Activated T-helper 2 cell treated with anti-CD3 and anti-CD28 coated beads, Interferon-gamma antibody, Interleukin-2, Interleukin-4, amounts not matched to agents 10 μg/mL and 5 μg/mL and 100 μg/mL, durations not matched to agents 14 hours and 24 hours and 36 hours (primary cell): Measurements from ENCODE around the gene PNKP. TPM values are rescaled to one million over a fixed set of nuclear protein-coding genes. Genes with fewer than 3 reads are reported as not detected.
A peak's percentile ranks its signal among the peaks of the same experiment; 100 is the strongest.

Experiments used
- DNase-seq: peaks from one replicate; pipeline ENCODE4 v3.0.0; 2021; ENCODE audit warnings: low spot score
- H3K27ac Mint-ChIP-seq: one replicate; pipeline ENCODE4 v1.8.0; 2021; ENCODE audit warnings: mixed read lengths
- H3K27me3 Mint-ChIP-seq: one replicate; pipeline ENCODE4 v1.8.0; 2021; ENCODE audit warnings: low read depth, mixed read lengths
- H3K36me3 Mint-ChIP-seq: one replicate; pipeline ENCODE4 v1.8.0; 2021; ENCODE audit warnings: low read depth, mixed read lengths
- H3K4me1 Mint-ChIP-seq: one replicate; pipeline ENCODE4 v1.8.0; 2021; ENCODE audit warnings: low read depth, mixed read lengths
- H3K4me3 Mint-ChIP-seq: one replicate; pipeline ENCODE4 v1.8.0; 2021; ENCODE audit warnings: low read depth, mild to moderate bottlenecking, moderate library complexity, mixed read lengths
- H3K9me3 Mint-ChIP-seq: one replicate; pipeline ENCODE4 v1.8.0; 2021; ENCODE audit warnings: mixed read lengths
- intact Hi-C: fragments of 100-400 bp; cut with micrococcal nuclease; formaldehyde crosslinking; loops from one replicate; pipeline ENCODE4 v1.15.1; 2023
- total RNA-seq: library from RNA; stranded (reverse); gene quantifications from 2 replicates; pipeline ENCODE4 v1.2.3, GENCODE V29; 2022

The PNKP gene
- total RNA-seq, 1 donor from 2014 or later = 117 TPM

DNA sequence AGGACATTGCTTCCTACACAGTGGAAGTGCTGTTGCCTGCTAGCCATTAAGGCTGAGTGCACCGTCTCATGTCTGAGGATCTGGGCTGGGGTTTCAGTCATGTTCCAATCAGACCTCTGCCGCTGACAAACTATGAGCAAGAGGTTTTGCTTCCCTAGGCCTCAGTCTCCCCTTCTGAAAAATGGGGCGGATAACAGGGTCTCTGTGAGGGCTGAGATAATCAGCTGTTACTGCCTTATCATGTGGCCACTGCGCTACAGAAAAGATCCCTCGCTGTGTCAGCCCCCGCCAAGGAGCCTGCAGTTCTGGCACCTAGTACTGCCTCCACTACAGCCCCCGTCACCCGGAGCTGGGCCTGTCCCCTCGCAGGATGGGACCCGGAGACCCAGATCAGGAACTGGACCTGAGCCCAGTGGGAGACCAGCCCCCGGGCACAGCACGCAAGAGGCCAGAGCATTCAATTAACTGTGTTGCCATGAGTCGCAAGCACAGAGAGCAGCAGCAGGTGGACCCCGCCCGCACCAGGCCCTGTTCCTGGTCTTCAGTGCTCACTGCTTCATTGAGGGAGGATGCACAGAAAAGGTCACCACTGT, 3.0 kb upstream of the PNKP start:
- peaks cover 19% of the 10 kb centered on the region for H3K36me3 Mint-ChIP-seq
- H3K27me3 Mint-ChIP-seq = no peaks in the 10 kb centered on the region
- intact Hi-C loops = no loop called here
- peak overlapping the region; percentile 86 for H3K27ac Mint-ChIP-seq
- H3K4me1 Mint-ChIP-seq = peaks cover 30% of the 10 kb centered on the region
- no peak for DNase-seq
- H3K9me3 Mint-ChIP-seq = no peaks in the 10 kb centered on the region
- no peak overlapping the region for H3K4me3 Mint-ChIP-seq

DNA sequence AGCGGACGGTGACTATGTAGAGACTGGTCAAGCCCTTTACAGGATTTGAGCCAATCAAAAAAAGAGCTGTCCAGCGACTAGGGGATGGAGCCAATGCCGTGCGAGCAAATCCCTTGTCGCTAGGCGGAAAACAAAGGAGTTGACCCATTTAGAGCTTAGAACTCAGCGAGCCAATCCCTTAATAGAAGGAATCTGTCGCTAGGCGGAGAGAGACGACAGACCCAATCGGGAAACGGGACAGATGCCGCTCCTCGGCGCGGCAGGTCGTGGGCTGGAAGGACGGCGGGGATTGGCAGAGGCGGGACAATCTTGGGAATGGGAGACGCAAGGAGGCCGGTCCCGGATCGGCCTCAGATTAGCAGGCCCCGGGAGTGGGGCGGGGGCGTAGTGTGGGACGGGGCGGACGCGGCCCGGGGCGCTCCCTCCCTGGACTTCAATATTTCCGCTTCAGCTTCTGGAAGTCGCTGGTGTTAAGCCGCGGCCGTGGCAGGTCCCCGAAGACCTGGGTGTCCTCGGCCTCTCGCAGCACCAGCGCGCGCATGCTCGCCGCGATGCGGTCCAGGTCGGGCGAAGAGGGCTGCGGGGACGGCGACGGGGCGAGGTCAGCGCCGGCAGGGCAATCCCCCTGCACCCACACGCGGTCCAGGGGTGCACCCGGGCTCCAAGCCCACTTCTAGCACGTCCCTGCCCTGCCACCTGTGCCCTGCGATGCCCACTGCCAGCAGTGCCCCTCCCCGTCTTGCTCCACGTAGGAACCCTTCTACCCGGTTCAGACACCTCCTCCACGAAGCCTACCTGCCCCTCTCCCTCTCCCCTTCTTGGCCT, 2.3 kb upstream of the PNKP start:
- H3K27ac Mint-ChIP-seq = peak overlapping the region; percentile 86
- H3K9me3 Mint-ChIP-seq = no peaks in the 10 kb centered on the region
- H3K4me1 Mint-ChIP-seq = peaks cover 27% of the 10 kb centered on the region
- H3K27me3 Mint-ChIP-seq = no peaks in the 10 kb centered on the region
- H3K4me3 Mint-ChIP-seq = no peak overlapping the region
- intact Hi-C loops = loop anchor here (1.0 to 5.0 kb wide), 3 partner anchors 8 to 192 kb away; partner anchors contain the start of genes AKT1S1, PRMT1, TBC1D17 and VRK3
- H3K36me3 Mint-ChIP-seq = peaks cover 25% of the 10 kb centered on the region
- DNase-seq = peak; percentile 92

DNA sequence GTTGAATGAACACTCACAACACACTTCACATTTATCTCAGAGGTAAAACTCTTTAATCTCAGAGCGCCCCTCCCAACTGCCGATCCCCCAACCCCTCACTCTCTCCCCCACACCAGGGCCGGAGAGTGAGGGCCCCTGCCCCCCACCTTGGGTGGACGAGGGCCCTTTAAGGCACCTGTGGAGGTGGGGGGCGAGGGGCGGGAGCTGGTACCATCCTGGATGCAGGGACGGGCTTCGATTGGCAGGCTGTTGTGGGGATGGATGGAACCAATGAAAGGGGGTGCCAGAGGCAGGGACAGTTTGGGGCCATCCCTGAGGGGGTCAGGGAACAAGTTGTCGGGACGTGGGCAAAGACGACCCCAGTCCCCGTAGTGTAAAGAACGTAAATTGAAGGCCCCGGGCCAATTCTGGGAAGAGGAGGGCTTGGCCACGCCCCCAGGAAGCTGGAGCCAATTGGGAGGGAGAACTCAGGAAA, 1.7 kb upstream of the PNKP start:
- DNase-seq = no peak
- no peaks in the 10 kb centered on the region for H3K27me3 Mint-ChIP-seq
- no peaks in the 10 kb centered on the region for H3K9me3 Mint-ChIP-seq
- H3K4me1 Mint-ChIP-seq = peaks cover 27% of the 10 kb centered on the region
- peaks cover 31% of the 10 kb centered on the region for H3K36me3 Mint-ChIP-seq
- H3K27ac Mint-ChIP-seq = no peak overlapping the region
- no peak overlapping the region for H3K4me3 Mint-ChIP-seq
- intact Hi-C loops = loop anchor here (1.0 to 5.0 kb wide), 3 partner anchors 8 to 192 kb away; partner anchors contain the start of genes AKT1S1, PRMT1, TBC1D17 and VRK3

DNA sequence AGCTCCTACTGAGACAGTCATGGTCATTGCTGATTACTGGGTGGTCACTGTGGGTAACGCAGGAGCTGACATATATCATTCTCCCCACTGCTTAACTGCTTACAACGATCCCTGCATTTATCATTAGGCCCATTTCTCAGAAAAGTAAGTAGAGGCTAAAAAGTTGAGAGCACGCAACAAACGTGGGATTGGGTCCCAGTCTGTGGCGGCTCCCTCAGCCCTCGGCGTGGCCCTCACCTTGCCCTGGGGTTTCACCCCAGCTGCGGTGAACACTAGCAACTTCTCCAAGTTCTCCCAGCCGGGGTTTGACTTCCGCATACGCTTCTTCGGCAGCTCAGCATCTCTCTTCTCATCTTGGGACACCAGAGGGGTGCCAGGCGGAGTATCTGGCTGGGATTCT, 2.5 kb downstream of the PNKP start:
- no peaks in the 10 kb centered on the region for H3K9me3 Mint-ChIP-seq
- DNase-seq = no peak
- no peak overlapping the region for H3K27ac Mint-ChIP-seq
- peaks cover 17% of the 10 kb centered on the region for H3K4me1 Mint-ChIP-seq
- intact Hi-C loops = loop anchor here (5.0 kb wide), 1 partner anchor 188 kb away; the partner anchor contains the start of gene PRMT1
- peaks cover 53% of the 10 kb centered on the region for H3K36me3 Mint-ChIP-seq
- H3K4me3 Mint-ChIP-seq = no peak overlapping the region
- no peaks in the 10 kb centered on the region for H3K27me3 Mint-ChIP-seq

DNA sequence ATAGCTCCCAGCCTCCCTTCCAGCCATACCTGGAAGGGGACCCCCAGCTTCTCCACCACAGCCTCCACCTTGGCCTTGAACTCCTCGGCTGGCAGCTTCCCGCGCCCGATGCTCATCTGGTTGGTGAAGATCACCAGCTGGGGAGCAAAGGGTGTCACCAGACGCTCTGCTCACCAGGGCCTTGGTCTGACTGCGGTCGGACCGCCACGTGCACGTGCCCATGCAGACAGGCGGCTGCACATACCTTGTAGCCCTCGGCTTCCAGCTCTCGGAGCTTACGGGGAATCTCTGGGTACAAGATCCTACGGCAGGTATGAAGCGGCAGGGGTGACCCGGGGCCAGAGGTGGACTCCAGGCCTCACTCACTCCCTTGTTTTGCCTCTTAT, 3.4 kb downstream of the PNKP start:
- Mint-ChIP-seq H3K27me3 (no peaks in the 10 kb centered on the region), H3K4me1 (peaks cover 17% of the 10 kb centered on the region), H3K27ac (no peak overlapping the region), H3K36me3 (peaks cover 55% of the 10 kb centered on the region), H3K9me3 (no peaks in the 10 kb centered on the region), H3K4me3 (peak overlapping the region; percentile 26)
- intact Hi-C loops = no loop called here
- no peak for DNase-seq

DNA sequence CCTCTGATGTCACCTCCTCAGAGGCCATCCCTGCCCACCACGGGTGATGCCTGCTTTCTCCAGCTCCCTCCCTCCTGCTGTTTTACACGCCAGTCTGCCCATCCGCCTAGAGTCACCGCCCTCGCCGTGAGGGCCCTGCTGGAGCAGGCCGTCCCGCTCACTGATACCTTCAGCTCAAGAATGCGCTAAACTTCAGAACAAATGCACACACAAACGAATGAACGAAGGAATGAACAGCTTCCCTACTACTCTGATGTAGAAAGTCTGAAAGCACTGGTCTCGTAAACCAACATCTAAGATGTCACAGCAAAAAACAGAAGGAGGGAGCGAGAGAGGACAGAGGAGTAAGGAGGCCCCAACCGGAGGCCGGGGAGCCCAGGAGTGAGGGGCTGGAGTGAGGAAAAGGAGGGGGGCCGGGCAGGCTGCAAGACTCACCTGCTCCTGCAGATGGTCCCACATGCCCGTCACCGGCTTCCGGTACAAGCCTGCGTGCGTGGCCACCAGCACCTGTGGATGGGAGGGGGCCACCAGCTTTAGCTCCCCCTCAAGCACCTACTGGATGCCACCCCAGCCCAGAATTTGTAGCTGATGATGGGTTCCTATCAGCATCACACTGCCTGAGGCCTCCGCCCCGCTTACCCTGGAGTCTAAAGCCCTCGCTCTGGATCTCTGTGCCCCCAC, 4.0 kb downstream of the PNKP start:
- Mint-ChIP-seq H3K4me1 (peaks cover 17% of the 10 kb centered on the region), H3K27ac (no peak overlapping the region), H3K9me3 (no peaks in the 10 kb centered on the region), H3K36me3 (peaks cover 55% of the 10 kb centered on the region), H3K27me3 (no peaks in the 10 kb centered on the region), H3K4me3 (no peak overlapping the region)
- DNase-seq = no peak
- intact Hi-C loops = no loop called here

DNA sequence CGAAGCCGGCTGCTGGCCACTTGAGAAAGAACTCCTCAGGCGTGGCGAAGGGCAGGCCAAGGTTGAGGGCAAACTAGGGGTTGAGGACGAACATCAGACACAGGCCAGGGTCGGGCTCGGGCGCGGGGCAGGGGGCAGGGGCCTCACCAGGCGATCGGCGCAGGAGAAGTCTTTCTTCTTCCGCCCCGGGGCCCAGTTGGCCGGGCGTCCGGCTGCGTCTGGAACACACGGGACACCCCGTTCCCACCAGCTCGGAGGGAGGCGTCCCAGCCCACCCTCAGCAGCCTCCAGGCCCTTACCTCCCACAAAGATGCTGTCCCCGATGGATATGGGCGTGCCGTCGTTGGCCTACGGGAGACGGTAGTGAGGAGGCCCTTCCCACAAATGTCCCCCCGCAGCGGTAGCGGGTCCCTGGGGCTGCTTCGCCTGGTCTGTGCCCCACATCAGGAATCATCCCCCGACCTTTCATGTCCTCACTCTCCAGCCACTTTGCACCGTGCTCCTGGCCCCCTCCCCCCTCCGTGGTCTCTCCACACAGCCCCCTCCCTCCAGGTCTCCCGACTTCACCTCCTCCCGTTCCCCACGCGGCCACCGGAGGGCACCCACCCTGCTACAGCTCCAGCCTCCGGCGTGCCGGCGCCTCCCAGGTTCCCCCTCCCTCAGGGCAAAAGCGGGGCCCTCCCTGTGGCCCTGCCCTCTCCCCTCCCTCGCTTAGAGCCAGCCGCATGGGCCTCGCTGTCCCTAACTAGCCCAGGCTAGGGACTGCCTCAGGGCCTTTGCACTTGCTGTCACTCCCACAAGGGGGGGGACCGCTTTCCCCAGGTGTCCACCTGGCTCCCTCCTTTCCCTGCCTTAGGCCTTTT, 4.8 kb downstream of the PNKP start:
- Mint-ChIP-seq H3K27me3 (no peaks in the 10 kb centered on the region), H3K4me1 (peaks cover 16% of the 10 kb centered on the region), H3K27ac (no peak overlapping the region), H3K9me3 (no peaks in the 10 kb centered on the region), H3K4me3 (no peak overlapping the region), H3K36me3 (peaks cover 55% of the 10 kb centered on the region)
- intact Hi-C loops = no loop called here
- DNase-seq = no peak

DNA sequence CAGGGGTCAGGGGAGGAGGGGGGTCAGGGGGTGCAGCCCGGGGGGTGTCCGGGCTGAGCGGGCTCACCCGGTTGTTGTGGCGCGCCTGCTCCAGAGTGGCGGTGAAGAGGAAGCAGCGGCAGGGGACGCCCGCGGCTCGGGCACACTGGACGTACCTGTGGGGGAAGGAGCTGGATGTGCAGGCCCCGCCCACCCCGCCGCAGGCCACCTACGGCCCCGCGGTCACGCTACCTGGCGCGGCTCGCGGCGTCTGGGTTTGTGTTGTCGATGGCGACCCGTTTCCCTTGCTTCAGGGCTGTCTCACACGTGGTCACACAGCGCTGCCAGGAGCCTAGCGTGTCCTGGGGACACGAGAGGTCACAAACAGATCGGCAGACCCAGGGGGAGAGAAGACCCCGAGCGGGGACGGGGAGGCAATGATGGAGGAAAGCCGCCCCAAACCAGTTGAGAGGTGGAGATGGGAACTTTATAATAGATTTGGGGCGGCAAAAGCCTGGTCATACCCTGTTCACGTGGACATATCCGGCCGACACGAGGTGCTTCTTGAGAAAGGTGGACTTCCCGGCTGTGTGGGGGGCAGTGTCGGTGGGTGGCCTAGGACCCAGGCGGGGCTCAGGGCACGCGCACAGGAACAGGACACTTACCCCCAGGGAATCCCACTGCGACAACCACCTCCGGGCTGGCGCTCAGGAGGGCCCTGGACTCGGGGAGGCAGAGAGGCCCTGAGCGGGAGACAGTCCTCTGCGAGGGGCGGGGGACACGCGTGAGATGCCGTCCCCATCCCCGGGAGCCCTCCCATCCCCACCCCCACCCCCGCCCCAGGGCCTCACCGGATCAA, 5.6 kb downstream of the PNKP start:
- no peak for DNase-seq
- Mint-ChIP-seq H3K4me1 (peaks cover 13% of the 10 kb centered on the region), H3K4me3 (no peak overlapping the region), H3K36me3 (peaks cover 57% of the 10 kb centered on the region), H3K27ac (no peak overlapping the region), H3K9me3 (no peaks in the 10 kb centered on the region), H3K27me3 (no peaks in the 10 kb centered on the region)
- intact Hi-C loops = no loop called here

DNA sequence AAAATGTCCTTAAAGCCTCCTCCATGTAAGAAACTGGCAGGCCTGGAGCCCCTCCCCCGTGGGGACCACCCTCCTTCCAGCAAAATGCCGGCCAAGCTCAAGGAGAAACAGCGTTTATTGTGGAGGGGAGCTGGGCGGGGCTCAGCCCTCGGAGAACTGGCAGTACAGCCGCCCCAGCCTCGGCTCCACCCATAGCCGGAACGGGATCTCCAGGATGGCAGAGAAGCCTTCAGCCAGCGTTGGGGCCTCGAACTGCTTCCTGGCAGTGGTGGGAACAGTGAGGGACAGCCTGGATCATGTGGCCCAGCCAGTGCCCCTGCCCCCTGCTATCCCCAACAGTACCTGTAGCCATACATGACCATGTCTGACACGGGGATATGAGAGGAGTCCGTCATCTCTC, 6.3 kb downstream of the PNKP start:
- Mint-ChIP-seq H3K27ac (no peak overlapping the region), H3K36me3 (peaks cover 51% of the 10 kb centered on the region), H3K4me1 (peaks cover 8% of the 10 kb centered on the region), H3K9me3 (no peaks in the 10 kb centered on the region), H3K27me3 (no peaks in the 10 kb centered on the region), H3K4me3 (no peak overlapping the region)
- intact Hi-C loops = no loop called here
- no peak for DNase-seq

DNA sequence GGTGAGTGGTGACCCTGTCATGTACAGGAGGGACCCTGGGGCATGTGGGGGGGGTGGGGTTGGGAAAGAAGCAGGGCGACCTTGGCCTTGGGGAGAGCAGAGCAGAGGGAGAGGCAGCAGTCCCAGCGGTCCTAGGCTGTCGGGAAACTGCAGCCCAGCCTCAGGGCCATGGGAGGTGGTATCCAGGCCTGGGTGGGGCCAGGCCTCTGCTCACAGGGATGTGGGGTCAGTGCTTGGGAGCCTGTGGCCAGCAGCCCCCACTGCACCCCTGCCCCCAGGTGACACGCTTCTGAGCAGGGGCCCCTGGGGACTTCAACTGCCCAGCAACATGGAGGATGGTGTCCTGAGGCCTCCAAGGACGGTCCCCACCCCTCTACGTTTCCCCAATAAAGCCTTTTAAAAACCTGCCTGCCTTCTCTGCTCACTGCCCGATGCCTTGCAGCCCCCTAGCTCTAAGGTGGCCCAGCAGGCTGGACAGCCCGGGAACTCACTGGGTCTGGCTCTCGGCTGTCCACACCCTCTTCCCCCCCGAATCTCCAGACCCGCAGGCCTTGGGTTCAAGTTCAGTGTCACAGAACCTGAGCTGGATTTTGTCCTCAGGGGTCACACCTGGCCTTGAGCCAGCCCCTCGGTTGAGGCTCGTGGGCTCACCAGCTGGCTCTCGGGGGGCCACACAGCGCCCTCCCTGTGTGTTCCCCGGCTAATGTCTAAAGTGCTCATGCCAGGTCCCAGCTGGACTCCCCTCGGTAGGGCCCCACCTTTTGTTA, 6.9 kb downstream of the PNKP start:
- H3K36me3 Mint-ChIP-seq = peaks cover 52% of the 10 kb centered on the region
- no peak overlapping the region for H3K27ac Mint-ChIP-seq
- no peaks in the 10 kb centered on the region for H3K9me3 Mint-ChIP-seq
- H3K27me3 Mint-ChIP-seq = no peaks in the 10 kb centered on the region
- intact Hi-C loops = no loop called here
- H3K4me3 Mint-ChIP-seq = no peak overlapping the region
- H3K4me1 Mint-ChIP-seq = peaks cover 4% of the 10 kb centered on the region
- no peak for DNase-seq

DNA sequence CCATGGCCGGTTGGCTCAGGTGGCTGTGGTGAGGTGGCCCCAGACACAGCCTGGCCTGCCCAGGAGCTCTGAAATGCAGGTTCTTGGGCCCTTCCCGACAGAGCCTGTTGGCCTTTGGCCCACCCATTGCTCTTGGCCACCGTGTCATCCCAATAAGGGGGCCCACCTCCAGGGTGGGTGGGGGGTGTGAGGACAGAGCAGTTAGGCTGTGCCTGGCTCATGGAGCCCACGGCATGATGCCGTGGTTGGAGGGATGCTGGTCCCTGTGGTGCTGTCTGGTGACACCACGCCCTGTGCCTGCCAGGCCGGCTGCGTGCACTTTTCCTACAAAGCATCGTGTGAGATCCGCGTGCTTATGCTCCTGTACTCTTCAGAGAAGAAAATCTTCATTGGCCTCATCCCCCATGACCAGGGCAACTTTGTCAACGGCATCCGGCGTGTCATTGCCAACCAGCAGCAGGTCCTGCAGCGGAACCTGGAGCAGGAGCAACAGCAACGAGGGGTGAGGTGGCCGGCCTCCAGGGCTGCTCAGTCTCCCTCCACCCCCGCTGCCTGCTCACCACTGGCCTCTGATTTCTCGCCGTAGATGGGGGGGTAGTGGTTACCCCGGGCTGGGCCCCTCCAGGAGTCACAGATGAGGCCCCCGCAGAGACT, 7.6 kb downstream of the PNKP start:
- no peaks in the 10 kb centered on the region for H3K9me3 Mint-ChIP-seq

More for the DNA sequence above, 7.6 kb downstream of the PNKP start:
- Mint-ChIP-seq H3K36me3 (peaks cover 50% of the 10 kb centered on the region), H3K4me3 (no peak overlapping the region), H3K4me1 (peaks cover 2% of the 10 kb centered on the region), H3K27ac (no peak overlapping the region), H3K27me3 (no peaks in the 10 kb centered on the region)
- intact Hi-C loops = no loop called here
- DNase-seq = no peak
